GM18868 (cell line): ENCODE measurements around the gene SPATC1L.

Experiments used
- ATAC-seq: cut with Tn5 transposase; IDR thresholded peaks from one replicate; pipeline ENCODE4 v1.9.1; 2021; ENCODE audit warnings: mild to moderate bottlenecking, moderate library complexity; ENCODE audit not compliant: unreplicated experiment

SPATC1L gene

GRCh38 chr21:46215436-46216131, 31.3 kb upstream of the SPATC1L start:
- no peak for ATAC-seq

GRCh38 chr21:46214478-46215340, 30.4 kb upstream of the SPATC1L start:
- ATAC-seq, result no peak

GRCh38 chr21:46213620-46214286, 29.5 kb upstream of the SPATC1L start:
- ATAC-seq, result no peak

GRCh38 chr21:46212721-46213484, 28.6 kb upstream of the SPATC1L start:
- ATAC-seq, result no peak

GRCh38 chr21:46211786-46212720, 27.8 kb upstream of the SPATC1L start:
- ATAC-seq, result no peak

- no peak for ATAC-seq
Observed at GRCh38 chr21:46211376-46211775, 27.1 kb upstream of the SPATC1L start.

- ATAC-seq, result no peak
Observed at GRCh38 chr21:46210378-46211136, 26.3 kb upstream of the SPATC1L start.

- no peak for ATAC-seq
Observed at GRCh38 chr21:46208761-46209721, 24.8 kb upstream of the SPATC1L start.

- ATAC-seq, result no peak
Observed at GRCh38 chr21:46207920-46208591, 23.8 kb upstream of the SPATC1L start.

GRCh38 chr21:46207006-46207919, 23.0 kb upstream of the SPATC1L start:
- ATAC-seq, result no peak

- ATAC-seq, result no peak
Observed at GRCh38 chr21:46206163-46207005, 22.1 kb upstream of the SPATC1L start.

GRCh38 chr21:46205766-46206162, 21.5 kb upstream of the SPATC1L start:
- ATAC-seq, result no peak

- ATAC-seq, result no peak
Observed at GRCh38 chr21:46205166-46205565, 20.9 kb upstream of the SPATC1L start.

- no peak for ATAC-seq
Observed at GRCh38 chr21:46203203-46203600, 18.9 kb upstream of the SPATC1L start.

GRCh38 chr21:46202592-46203202, 18.4 kb upstream of the SPATC1L start:
- no peak for ATAC-seq
